ENCODE results near the gene HMX1. TPM values are rescaled to one million over a fixed set of nuclear protein-coding genes. Genes with fewer than 3 reads are reported as not detected.

Gene HMX1
- total RNA-seq, 1 experiment from 2014 or later, result 0.20 TPM

GRCh38 chr4:8818063-8818881 lies 53.4 kb downstream of the HMX1 start:
- H3K4me3 Mint-ChIP-seq (ENCODE audit: unreplicated experiment), result no peak overlapping the region
- Histone ChIP-seq H3K27me3 (replicated peaks; ENCODE audit: control insufficient read depth, insufficient read depth, low read length) (no peaks in the 10 kb centered on the region), H3K4me3 (ENCODE audit: low read depth, low read length) (no peak overlapping the region), H3K4me1 (no peaks in the 10 kb centered on the region), H3K9me3 (no peaks in the 10 kb centered on the region), H3K36me3 (ENCODE audit: control insufficient read depth, insufficient read depth, low read length) (no peaks in the 10 kb centered on the region)
- peak in 1 of 2 experiments; percentile 26 for DNase-seq
- no peaks in the 10 kb centered on the region for H3K4me1 Mint-ChIP-seq (ENCODE audit: low read depth, unreplicated experiment)
- no peak overlapping the region for H3K27ac Mint-ChIP-seq (ENCODE audit: unreplicated experiment)
- no TSS peak for BruUV-seq (replicated peaks)
- POLR2A ChIA-PET, result no interaction called here
- intact Hi-C loops (cut with micrococcal nuclease; ENCODE audit: unreplicated experiment), result no loop called here
- no peak for TF ChIP-seq CTCF (IDR thresholded peaks at IDR 0.05; ENCODE audit: insufficient read depth in 1 of 2, low read depth in 1 of 2, low read length in 1 of 2, severe bottlenecking in 1 of 2, unreplicated experiment in 1 of 2)
- no peaks in the 10 kb centered on the region for H3K36me3 Mint-ChIP-seq (ENCODE audit: insufficient read depth, unreplicated experiment)
- peaks cover 3% of the 10 kb centered on the region for H3K27me3 Mint-ChIP-seq (ENCODE audit: insufficient read depth, unreplicated experiment)
- CTCF ChIA-PET, result no interaction called here
- H3K9me3 Mint-ChIP-seq (ENCODE audit: unreplicated experiment), result no peaks in the 10 kb centered on the region

GRCh38 chr4:8817813-8818062 lies 53.9 kb downstream of the HMX1 start:
- no peak overlapping the region for H3K4me3 ChIP-seq (ENCODE audit: low read depth, low read length)
- no peaks in the 10 kb centered on the region for H3K9me3 ChIP-seq
- H3K36me3 Mint-ChIP-seq (ENCODE audit: insufficient read depth, unreplicated experiment), result no peaks in the 10 kb centered on the region
- no peak for TF ChIP-seq CTCF (IDR thresholded peaks at IDR 0.05; ENCODE audit: insufficient read depth in 1 of 2, low read depth in 1 of 2, low read length in 1 of 2, severe bottlenecking in 1 of 2, unreplicated experiment in 1 of 2)
- no TSS peak for BruUV-seq (replicated peaks)
- intact Hi-C loops (cut with micrococcal nuclease; ENCODE audit: unreplicated experiment), result no loop called here
- H3K36me3 ChIP-seq (ENCODE audit: control insufficient read depth, insufficient read depth, low read length), result no peaks in the 10 kb centered on the region
- DNase-seq, result no peak
- ChIA-PET CTCF (no interaction called here), POLR2A (no interaction called here)
- H3K4me3 Mint-ChIP-seq (ENCODE audit: unreplicated experiment), result no peak overlapping the region
- H3K27me3 ChIP-seq (replicated peaks; ENCODE audit: control insufficient read depth, insufficient read depth, low read length), result no peaks in the 10 kb centered on the region
- H3K9me3 Mint-ChIP-seq (ENCODE audit: unreplicated experiment), result no peaks in the 10 kb centered on the region
- H3K4me1 ChIP-seq, result no peaks in the 10 kb centered on the region
- no peak overlapping the region for H3K27ac Mint-ChIP-seq (ENCODE audit: unreplicated experiment)
- peaks cover 3% of the 10 kb centered on the region for H3K27me3 Mint-ChIP-seq (ENCODE audit: insufficient read depth, unreplicated experiment)
- H3K4me1 Mint-ChIP-seq (ENCODE audit: low read depth, unreplicated experiment), result no peaks in the 10 kb centered on the region

GRCh38 chr4:8817096-8817812 lies 54.4 kb downstream of the HMX1 start:
- H3K36me3 ChIP-seq (ENCODE audit: control insufficient read depth, insufficient read depth, low read length), result no peaks in the 10 kb centered on the region
- H3K9me3 ChIP-seq, result no peaks in the 10 kb centered on the region
- POLR2A ChIA-PET, result no interaction called here
- TF ChIP-seq CTCF (IDR thresholded peaks at IDR 0.05; ENCODE audit: insufficient read depth in 1 of 2, low read depth in 1 of 2, low read length in 1 of 2, severe bottlenecking in 1 of 2, unreplicated experiment in 1 of 2), result no peak
- no peaks in the 10 kb centered on the region for H3K4me1 Mint-ChIP-seq (ENCODE audit: low read depth, unreplicated experiment)
- H3K9me3 Mint-ChIP-seq (ENCODE audit: unreplicated experiment), result no peaks in the 10 kb centered on the region
- H3K4me1 ChIP-seq, result no peaks in the 10 kb centered on the region
- H3K4me3 ChIP-seq (ENCODE audit: low read depth, low read length), result no peak overlapping the region
- CTCF ChIA-PET, result no interaction called here
- H3K36me3 Mint-ChIP-seq (ENCODE audit: insufficient read depth, unreplicated experiment), result no peaks in the 10 kb centered on the region
- intact Hi-C loops (cut with micrococcal nuclease; ENCODE audit: unreplicated experiment), result no loop called here
- BruUV-seq (replicated peaks), result no TSS peak
- H3K27me3 Mint-ChIP-seq (ENCODE audit: insufficient read depth, unreplicated experiment), result peaks cover 3% of the 10 kb centered on the region
- no peak overlapping the region for H3K4me3 Mint-ChIP-seq (ENCODE audit: unreplicated experiment)
- H3K27me3 ChIP-seq (replicated peaks; ENCODE audit: control insufficient read depth, insufficient read depth, low read length), result no peaks in the 10 kb centered on the region
- no peak overlapping the region for H3K27ac Mint-ChIP-seq (ENCODE audit: unreplicated experiment)
- peak in 1 of 2 experiments; percentile 12 for DNase-seq

Data from Caco-2 (cell line).